ENCODE data around the gene CACNA2D1. TPM values are rescaled to one million over a fixed set of nuclear protein-coding genes. Genes with fewer than 3 reads are reported as not detected.

CACNA2D1 gene
- total and polyA plus RNA-seq, 4 donors: 1.1 to 33.4 (median 6.5) TPM

DNA sequence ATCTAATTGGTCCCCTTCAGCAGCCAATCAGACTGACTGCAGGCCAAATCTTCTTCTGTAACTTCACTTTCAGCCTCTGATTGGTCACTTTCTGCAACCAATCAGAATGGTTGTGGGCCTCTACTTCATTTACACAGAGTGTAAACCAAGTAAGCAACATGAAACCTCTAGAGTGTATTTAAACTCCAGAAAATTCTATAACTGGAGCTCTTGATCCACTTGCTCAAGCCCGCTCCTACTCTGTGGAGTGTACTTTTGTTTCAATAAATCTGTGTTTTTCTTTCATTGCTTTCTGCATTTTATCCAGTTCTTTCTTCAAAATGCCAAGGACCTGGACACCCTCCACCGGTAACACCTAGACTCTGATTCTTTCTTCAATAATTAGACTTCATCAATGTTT, 319.1 kb downstream of the CACNA2D1 start:
- Histone ChIP-seq H3K27me3 (ENCODE audit: control insufficient read depth in 3 of 3, insufficient read depth in 3 of 3, low read length in 2 of 3) (no peaks in the 10 kb centered on the region), H3K4me3 (no peak overlapping the region), H3K4me1 (ENCODE audit: control insufficient read depth in 5 of 5, insufficient read depth in 5 of 5, low read length in 5 of 5) (no peaks in the 10 kb centered on the region), H3K36me3 (ENCODE audit: control insufficient read depth in 4 of 4, insufficient read depth in 4 of 4, low read length in 4 of 4) (no peaks in the 10 kb centered on the region), H3K27ac (ENCODE audit: low read depth in 1 of 2, low read length in 1 of 2) (no peak overlapping the region), H3K9me3 (ENCODE audit: control insufficient read depth in 4 of 4, insufficient read depth in 3 of 4, low read length in 3 of 4) (peaks cover 0 to 4% (median 2%) of the 10 kb centered on the region in 4 donors), H3K9ac (ENCODE audit: insufficient read depth in 1 of 2, low read length in 2 of 2) (no peak overlapping the region)
- ATAC-seq (ENCODE audit: insufficient read depth, low FRiP score) (no peak), DNase-seq (no peak)
- WGBS, 2 donors: 62 to 73% methylated on average over 2 of the region's 2 CpGs
- no peak for TF ChIP-seq CTCF (IDR thresholded peaks at IDR 0.05; ENCODE audit: control extremely low read depth, extremely low read depth)

- Histone ChIP-seq H3K36me3 (ENCODE audit: control insufficient read depth in 4 of 4, insufficient read depth in 4 of 4, low read length in 4 of 4) (no peaks in the 10 kb centered on the region), H3K27ac (ENCODE audit: low read depth in 1 of 2, low read length in 1 of 2) (no peak overlapping the region), H3K9me3 (ENCODE audit: control insufficient read depth in 4 of 4, insufficient read depth in 3 of 4, low read length in 3 of 4) (peaks cover 0 to 4% (median 2%) of the 10 kb centered on the region in 4 donors), H3K27me3 (ENCODE audit: control insufficient read depth in 3 of 3, insufficient read depth in 3 of 3, low read length in 2 of 3) (no peaks in the 10 kb centered on the region), H3K9ac (ENCODE audit: insufficient read depth in 1 of 2, low read length in 2 of 2) (no peak overlapping the region), H3K4me1 (ENCODE audit: control insufficient read depth in 5 of 5, insufficient read depth in 5 of 5, low read length in 5 of 5) (no peaks in the 10 kb centered on the region), H3K4me3 (no peak overlapping the region)
- no peak for ATAC-seq (ENCODE audit: insufficient read depth, low FRiP score)
- no peak for TF ChIP-seq CTCF (IDR thresholded peaks at IDR 0.05; ENCODE audit: control extremely low read depth, extremely low read depth)
- DNase-seq: no peak
- 86 to 89% methylated on average over 2 of the region's 2 CpGs for whole genome bisulfite sequencing, 2 donors
Measured at GRCh38 chr7:82122275-82122674, 321.3 kb downstream of the CACNA2D1 start.

GRCh38 chr7:82114237-82114636, 329.3 kb downstream of the CACNA2D1 start:
- Histone ChIP-seq H3K27me3 (ENCODE audit: control insufficient read depth in 3 of 3, insufficient read depth in 3 of 3, low read length in 2 of 3) (no peaks in the 10 kb centered on the region), H3K36me3 (ENCODE audit: control insufficient read depth in 4 of 4, insufficient read depth in 4 of 4, low read length in 4 of 4) (no peaks in the 10 kb centered on the region), H3K4me1 (ENCODE audit: control insufficient read depth in 5 of 5, insufficient read depth in 5 of 5, low read length in 5 of 5) (peaks cover 0 to under 1% (median 0%) of the 10 kb centered on the region in 5 donors), H3K27ac (ENCODE audit: low read depth in 1 of 2, low read length in 1 of 2) (no peak overlapping the region), H3K4me3 (no peak overlapping the region), H3K9me3 (ENCODE audit: control insufficient read depth in 4 of 4, insufficient read depth in 3 of 4, low read length in 3 of 4) (no peaks in the 10 kb centered on the region), H3K9ac (ENCODE audit: insufficient read depth in 1 of 2, low read length in 2 of 2) (no peak overlapping the region)
- ATAC-seq (ENCODE audit: insufficient read depth, low FRiP score) (no peak), DNase-seq (no peak)
- no peak for TF ChIP-seq CTCF (IDR thresholded peaks at IDR 0.05; ENCODE audit: control extremely low read depth, extremely low read depth)
- 93 to 95% methylated on average over 6 of the region's 6 CpGs for WGBS, 2 donors

GRCh38 chr7:82110146-82110840, 333.3 kb downstream of the CACNA2D1 start:
- H3K9ac ChIP-seq (ENCODE audit: insufficient read depth in 1 of 2, low read length in 2 of 2): no peak overlapping the region
- 86 to 88% methylated on average over 8 of the region's 8 CpGs for WGBS, 2 donors
- no peak for TF ChIP-seq CTCF (IDR thresholded peaks at IDR 0.05; ENCODE audit: control extremely low read depth, extremely low read depth)

More at GRCh38 chr7:82110146-82110840, 333.3 kb downstream of the CACNA2D1 start:
- ATAC-seq (ENCODE audit: insufficient read depth, low FRiP score) (no peak), DNase-seq (no peak)
- Histone ChIP-seq H3K27me3 (ENCODE audit: control insufficient read depth in 3 of 3, insufficient read depth in 3 of 3, low read length in 2 of 3) (no peaks in the 10 kb centered on the region), H3K4me3 (no peak overlapping the region), H3K9me3 (ENCODE audit: control insufficient read depth in 4 of 4, insufficient read depth in 3 of 4, low read length in 3 of 4) (no peaks in the 10 kb centered on the region), H3K36me3 (ENCODE audit: control insufficient read depth in 4 of 4, insufficient read depth in 4 of 4, low read length in 4 of 4) (no peaks in the 10 kb centered on the region), H3K27ac (ENCODE audit: low read depth in 1 of 2, low read length in 1 of 2) (no peak overlapping the region), H3K4me1 (ENCODE audit: control insufficient read depth in 5 of 5, insufficient read depth in 5 of 5, low read length in 5 of 5) (peaks cover 0 to 5% (median 0%) of the 10 kb centered on the region in 5 donors)

Measured in lung (tissue), 12 donors.